Stimulated activated CD4-positive, alpha-beta T cell treated with anti-CD3 and anti-CD28 coated beads, Interleukin-1b, Interleukin-23, amount 100 ng/mL, for 4 hours (primary cell): ENCODE measurements around the gene MAGI1.

Experiments used
- DNase-seq, 2 donors: peaks; one replicate each; pipeline ENCODE4 v3.0.0-alpha.2; 2020; ENCODE audit warnings: low read depth in 2 of 2

The MAGI1 gene

DNA sequence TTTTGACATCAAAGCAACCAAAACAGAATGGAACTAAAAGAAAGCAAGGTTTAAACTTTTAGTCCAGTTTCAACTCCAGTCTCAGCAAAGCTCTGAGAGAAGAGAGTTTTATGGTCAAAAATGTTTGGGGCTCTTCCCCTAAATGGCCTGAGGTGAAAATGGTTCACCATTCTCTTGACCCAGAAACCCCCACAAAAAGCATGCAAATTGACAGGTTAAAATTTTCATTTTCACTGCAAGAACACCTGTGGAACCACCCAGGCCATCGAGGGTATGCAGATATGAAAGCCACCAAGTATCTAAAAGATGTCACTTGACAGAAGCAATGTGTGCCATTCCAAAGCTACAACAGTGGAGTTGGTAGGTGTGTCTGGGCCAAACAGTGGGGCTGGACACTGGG is 195.0 kb downstream of the MAGI1 start:
- no peak for DNase-seq

DNA sequence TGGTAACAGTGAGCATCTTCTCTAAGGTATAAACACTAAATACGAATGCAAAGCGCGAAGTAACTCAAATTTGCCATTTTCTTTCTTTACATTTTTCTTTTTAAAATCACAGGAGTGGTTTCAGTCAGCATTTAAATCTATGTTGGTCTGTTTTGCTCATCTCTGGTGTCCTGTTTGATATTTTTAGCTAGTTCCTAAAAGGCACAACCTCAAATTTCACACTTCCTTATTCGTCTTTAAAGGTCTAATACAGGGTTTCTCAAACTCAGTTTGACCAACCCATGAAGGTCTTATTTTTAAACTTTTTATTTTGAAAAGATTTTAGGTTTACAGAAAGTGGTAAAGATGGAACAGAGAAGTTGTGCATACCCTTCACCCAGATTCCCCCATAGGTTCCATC is 201.1 kb downstream of the MAGI1 start:
- no peak for DNase-seq

DNA sequence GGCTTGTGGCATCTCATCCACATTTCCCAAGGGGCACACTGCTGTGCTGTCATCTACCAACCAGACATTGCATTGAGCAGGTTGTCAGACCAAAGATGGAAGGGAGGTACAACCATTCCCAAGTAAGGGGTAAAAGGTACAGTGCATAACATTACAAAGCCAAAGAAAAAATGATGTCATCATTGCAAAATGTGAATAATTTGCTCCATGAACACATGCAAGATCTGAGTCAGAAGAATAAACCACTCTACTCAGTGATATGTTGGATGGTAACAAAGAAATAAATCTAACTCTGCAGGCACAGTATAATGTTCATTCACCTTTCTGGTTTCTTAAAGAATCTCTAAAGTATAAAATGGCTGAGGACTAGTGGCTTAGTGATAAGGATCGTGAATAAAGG is 202.7 kb downstream of the MAGI1 start:
- no peak for DNase-seq

- DNase-seq, result no peak
Observed at GRCh38 chr3:65833761-65834505, 204.8 kb downstream of the MAGI1 start.

- no peak for DNase-seq
Observed at GRCh38 chr3:65831733-65832425, 206.8 kb downstream of the MAGI1 start.

DNA sequence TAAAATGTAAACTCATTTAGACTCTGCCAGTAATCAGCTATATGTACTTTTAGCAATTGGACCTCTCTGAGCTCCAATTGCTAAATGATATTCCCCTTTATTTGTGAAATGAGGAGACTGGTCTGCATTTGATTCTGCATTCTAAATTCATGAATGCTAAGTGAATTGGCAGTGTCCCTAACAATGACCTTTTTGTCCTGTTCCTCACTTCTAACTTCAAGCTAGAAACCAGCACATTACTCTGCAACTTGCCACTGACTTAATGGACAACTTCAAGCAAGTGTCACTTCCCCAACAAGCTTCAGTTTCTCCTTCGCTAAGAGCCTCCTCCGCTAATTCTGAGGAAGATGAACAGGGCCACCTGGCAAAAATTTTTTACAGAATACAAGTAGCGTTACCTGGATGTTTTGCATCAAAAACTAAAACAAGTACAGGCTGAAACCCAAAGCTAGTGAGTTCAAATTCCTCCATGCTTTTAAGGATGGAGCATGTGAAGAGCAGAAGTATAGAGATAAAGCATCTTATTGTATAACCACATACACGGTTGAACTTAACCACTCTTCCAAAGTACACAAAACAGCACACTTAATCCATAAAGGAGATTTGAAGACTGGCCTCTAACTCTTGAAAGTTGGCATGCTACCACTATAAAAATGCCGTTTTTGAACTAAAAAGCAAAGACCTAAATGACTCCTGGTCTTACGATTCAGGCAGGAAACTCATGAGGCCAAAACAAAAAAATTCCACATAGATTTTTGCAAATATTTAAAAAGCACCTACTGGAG is 207.6 kb downstream of the MAGI1 start:
- DNase-seq, result no peak

- DNase-seq, result no peak
Observed at GRCh38 chr3:65829228-65829627, 209.5 kb downstream of the MAGI1 start.

DNA sequence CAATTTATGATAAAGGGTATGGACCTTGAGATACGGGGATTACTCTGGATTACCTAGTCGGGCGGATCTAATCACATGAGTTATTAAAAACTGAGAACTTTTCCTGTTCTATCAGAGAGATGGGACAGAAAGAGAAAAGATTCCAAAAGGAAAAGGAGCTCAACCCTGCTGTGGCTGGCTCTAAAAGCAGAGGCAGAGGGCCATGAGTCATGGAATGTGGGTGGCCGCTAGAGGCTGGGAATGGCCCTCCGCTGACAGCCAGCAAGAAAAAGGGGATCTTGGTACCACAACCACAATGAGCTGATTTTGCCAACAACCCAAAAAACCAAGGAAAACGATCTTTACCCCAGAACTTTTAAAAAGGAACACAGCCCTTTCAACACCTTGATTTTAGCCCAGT is 210.0 kb downstream of the MAGI1 start:
- DNase-seq, result no peak

DNA sequence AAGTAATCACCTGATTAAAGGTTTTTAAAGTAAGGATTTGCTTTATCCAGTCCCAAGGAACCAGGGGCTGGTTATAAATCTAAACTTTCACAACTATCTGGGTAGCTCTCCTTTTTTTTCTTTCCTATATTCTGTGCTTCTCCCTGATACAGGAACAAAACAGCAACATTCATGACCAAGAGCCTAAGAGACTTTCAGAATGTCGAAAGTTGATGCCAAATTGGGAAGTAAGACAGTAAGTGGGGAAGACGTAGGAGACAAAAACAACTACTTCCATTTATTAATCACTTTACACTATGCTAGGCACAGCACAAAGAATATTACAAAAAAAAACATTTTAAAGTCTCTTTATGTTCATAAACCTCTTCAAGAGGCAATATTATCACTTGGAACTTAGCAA is 211.6 kb downstream of the MAGI1 start:
- no peak for DNase-seq

DNA sequence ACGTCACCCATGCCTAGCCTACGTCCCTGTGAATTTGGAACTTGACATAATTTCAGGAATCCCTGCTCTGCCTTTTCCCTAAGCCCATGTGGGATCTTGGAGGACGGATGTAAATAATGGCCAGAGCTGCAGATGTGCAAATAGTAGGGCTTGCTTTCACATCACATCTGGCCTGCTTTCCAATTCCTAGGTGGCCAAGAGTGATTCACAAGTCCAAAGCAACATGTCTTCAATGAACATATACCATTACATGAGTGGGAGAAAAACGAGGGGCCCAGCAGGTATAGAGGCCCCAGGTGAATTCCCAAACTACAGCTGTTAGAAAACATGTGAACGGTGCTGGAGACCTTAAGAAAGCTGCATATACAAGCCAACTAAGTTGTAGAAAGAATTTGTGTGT is 214.6 kb downstream of the MAGI1 start:
- no peak for DNase-seq

- no peak for DNase-seq
Observed at GRCh38 chr3:65820600-65820999, 218.1 kb downstream of the MAGI1 start.

GRCh38 chr3:65819896-65820295 is 218.8 kb downstream of the MAGI1 start:
- DNase-seq, result no peak

DNA sequence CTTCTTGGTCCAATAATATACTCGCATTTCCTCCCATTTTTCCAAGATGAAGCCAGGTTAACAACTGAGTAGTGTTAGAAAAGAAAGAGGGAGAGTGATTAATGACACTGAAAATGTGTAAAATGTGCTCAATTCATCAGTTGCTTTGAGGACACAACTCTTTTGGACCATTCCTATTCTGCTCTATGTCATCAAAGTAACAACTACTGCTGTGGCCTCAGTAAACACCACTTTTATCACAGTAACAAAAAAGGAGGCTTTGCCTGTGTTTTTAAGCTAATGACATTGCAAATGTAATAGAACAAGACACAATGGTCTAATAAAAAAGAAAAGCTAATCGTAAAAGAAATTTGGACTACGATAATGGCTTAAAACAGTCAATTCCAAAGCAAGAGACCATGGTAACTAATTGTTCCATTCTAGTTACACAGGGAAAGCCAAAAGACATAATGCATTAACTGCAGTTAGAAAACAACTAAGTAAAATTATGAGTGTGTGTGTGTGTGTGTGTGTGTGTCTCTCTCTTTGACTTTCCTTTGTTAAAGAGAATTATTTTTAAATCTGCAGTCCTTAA is 221.1 kb downstream of the MAGI1 start:
- no peak for DNase-seq

DNA sequence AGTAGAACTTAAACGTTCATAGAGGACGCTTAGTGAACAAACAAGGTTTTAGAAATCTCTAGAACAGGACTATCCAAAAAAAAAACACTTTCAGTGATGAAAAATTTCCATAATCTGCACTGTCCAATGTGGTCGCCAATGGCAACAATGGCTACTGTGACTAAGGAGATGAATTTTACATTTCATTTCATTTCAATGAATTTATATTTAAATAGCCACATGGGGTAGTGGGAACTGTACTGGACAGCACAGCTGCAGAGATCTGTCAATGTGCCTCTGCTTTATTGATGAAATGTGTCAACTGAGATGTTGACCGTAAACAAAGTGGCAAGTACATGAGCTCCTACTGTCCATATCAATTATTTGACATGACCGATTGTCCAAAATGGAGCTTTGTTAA is 222.5 kb downstream of the MAGI1 start:
- no peak for DNase-seq

GRCh38 chr3:65814845-65815578 is 223.7 kb downstream of the MAGI1 start:
- no peak for DNase-seq

DNA sequence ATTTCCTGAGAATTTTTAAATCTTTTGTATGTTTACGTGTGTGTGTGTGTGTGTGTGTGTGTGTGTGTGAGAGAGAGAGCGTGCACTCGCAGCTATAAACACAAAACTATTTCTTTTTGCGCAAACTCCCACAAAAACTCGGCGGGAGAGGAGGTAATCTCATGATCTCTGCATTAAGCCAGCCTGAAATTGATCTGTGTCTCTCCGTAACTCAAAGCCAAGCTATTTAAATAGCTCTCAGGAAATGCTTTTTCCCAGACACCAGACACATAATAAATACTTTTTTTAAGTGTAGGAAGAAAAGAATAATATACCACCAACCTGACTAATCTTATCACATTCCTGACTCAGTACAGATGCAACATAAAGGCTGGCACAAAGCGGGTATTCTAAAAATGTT is 226.8 kb downstream of the MAGI1 start:
- no peak for DNase-seq

- DNase-seq, result no peak
Observed at GRCh38 chr3:65811086-65811761, 227.5 kb downstream of the MAGI1 start.

- no peak for DNase-seq
Observed at GRCh38 chr3:65810302-65810701, 228.4 kb downstream of the MAGI1 start.

- no peak for DNase-seq
Observed at GRCh38 chr3:65809641-65810150, 229.0 kb downstream of the MAGI1 start.

- DNase-seq, result no peak
Observed at GRCh38 chr3:65808824-65809223, 229.9 kb downstream of the MAGI1 start.

GRCh38 chr3:65808407-65808806 is 230.3 kb downstream of the MAGI1 start:
- DNase-seq, result no peak
